ENCODE data around the gene CDH4. TPM values are rescaled to one million over a fixed set of nuclear protein-coding genes. Genes with fewer than 3 reads are reported as not detected.

Gene CDH4
- total and polyA plus RNA-seq, 2 of the 4 experiments (the other 2 are of a cell fraction), result 1.6 to 3.5 TPM

DNA sequence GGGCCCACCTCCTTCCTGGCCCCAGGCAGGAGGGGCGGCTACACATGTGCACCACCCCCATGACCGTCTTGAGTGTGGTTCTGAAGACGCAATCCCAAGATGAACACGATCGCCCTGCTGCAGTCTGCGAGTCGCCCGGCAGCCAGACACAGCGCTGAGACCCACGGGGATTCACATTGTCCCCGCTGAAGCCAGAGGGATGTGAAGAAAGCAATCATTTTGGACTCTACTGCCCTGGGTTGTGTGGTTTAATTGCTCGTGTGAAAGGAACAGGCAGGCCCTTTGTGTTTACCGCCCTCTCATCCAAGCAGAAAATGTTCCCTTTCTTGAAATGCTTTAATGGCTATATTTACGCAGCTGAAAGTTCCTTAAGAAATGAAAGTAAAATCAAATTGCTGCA is 534.2 kb downstream of the CDH4 start:
- H3K14ac ChIP-seq (replicated peaks; ENCODE audit: low read depth, low read length), result no peak overlapping the region
- H3K36me3 ChIP-seq (ENCODE audit: control insufficient read depth, insufficient read depth, low read length), result no peaks in the 10 kb centered on the region
- TF ChIP-seq RFX5 (IDR thresholded peaks at IDR 0.05; ENCODE audit: low read depth, low read length) (no peak), POLR2A (IDR thresholded peaks at IDR 0.05; ENCODE audit: low read depth, low read length) (no peak), FOS (IDR thresholded peaks at IDR 0.05; ENCODE audit: low read depth, low read length) (no peak), CTCF (conservative IDR thresholded peaks at IDR 0.05; ENCODE audit: low read depth, low read length) (no peak), USF2 (IDR thresholded peaks at IDR 0.05; ENCODE audit: low read depth, low read length) (no peak), RAD21 (IDR thresholded peaks at IDR 0.05; ENCODE audit: low read length) (no peak), BHLHE40 (IDR thresholded peaks at IDR 0.05; ENCODE audit: low read depth, low read length) (no peak), MAZ (IDR thresholded peaks at IDR 0.05; ENCODE audit: borderline replicate concordance, low read depth, low read length) (no peak), NFE2L2 (IDR thresholded peaks at IDR 0.05; ENCODE audit: low read depth, low read length) (no peak), CHD1 (IDR thresholded peaks at IDR 0.05; ENCODE audit: low read depth, low read length) (no peak), SMC3 (IDR thresholded peaks at IDR 0.05; ENCODE audit: low read depth, low read length) (no peak)
- no peak overlapping the region for H2BK5ac ChIP-seq (ENCODE audit: low read depth, low read length, poor library complexity, severe bottlenecking)
- DNase-seq (no peak), ATAC-seq (ENCODE audit: low read depth) (no peak)
- in situ Hi-C loops (cut with MboI; ENCODE audit: low sequenced_read_pairs), result no loop called here
- POLR2A ChIA-PET (ENCODE audit: unreplicated experiment), result no interaction called here
- no peak overlapping the region for H3K23ac ChIP-seq (ENCODE audit: low read depth, low read length)
- no CpG with 5 or more reads among the region's 14 CpGs for WGBS, 2 experiments (ENCODE audit: extremely low coverage in 2 of 2, insufficient read length in 1 of 2)
- no peaks in the 10 kb centered on the region for H3K79me1 ChIP-seq (ENCODE audit: low read depth in 1 of 2, low read length in 2 of 2)
- H2BK20ac ChIP-seq (ENCODE audit: low read depth, low read length), result no peak overlapping the region
- no peaks in the 10 kb centered on the region; the same call in 1 of the 2 replicates for H3K9me3 ChIP-seq (ENCODE audit: control insufficient read depth, insufficient read depth, low read length)
- no peak overlapping the region for H4K8ac ChIP-seq (ENCODE audit: low read depth in 2 of 2, low read length in 2 of 2)
- no peaks in the 10 kb centered on the region for H3K9me1 ChIP-seq (ENCODE audit: insufficient read depth, low read length)
- no peak overlapping the region for H3K27ac ChIP-seq (ENCODE audit: insufficient read depth, low read length)
- no peaks in the 10 kb centered on the region for H3K27me3 ChIP-seq (ENCODE audit: control insufficient read depth, insufficient read depth, low read length)
- H3K4ac ChIP-seq (ENCODE audit: low read depth, low read length), result no peak overlapping the region
- H3K18ac ChIP-seq (ENCODE audit: low read depth, low read length), result no peak overlapping the region
- H3K9ac ChIP-seq (ENCODE audit: low read depth, low read length), result no peak overlapping the region
- no peaks in the 10 kb centered on the region for H4K20me1 ChIP-seq (ENCODE audit: insufficient read depth, low read length)
- dilution Hi-C loops (cut with HindIII; ENCODE audit: low sequenced_read_pairs, unreplicated experiment), result no loop called here
- CTCF ChIA-PET, result no interaction called here
- no peak overlapping the region for H3K4me2 ChIP-seq (ENCODE audit: low read depth, low read length)
- H2AK9ac ChIP-seq (replicated peaks; ENCODE audit: low read depth, low read length, poor library complexity), result no peak overlapping the region
- H2BK15ac ChIP-seq (ENCODE audit: low read depth, low read length), result no peak overlapping the region
- no peak overlapping the region for H3K56ac ChIP-seq (ENCODE audit: extremely low read depth, insufficient read depth, low read length)
- H2BK120ac ChIP-seq (ENCODE audit: low read depth, low read length), result no peak overlapping the region
- no peak overlapping the region for H4K5ac ChIP-seq (ENCODE audit: low read depth, low read length)
- H3K4me1 ChIP-seq (ENCODE audit: control insufficient read depth, insufficient read depth, low read length), result no peaks in the 10 kb centered on the region
- intact Hi-C loops (cut with micrococcal nuclease), result no loop called here
- H4K91ac ChIP-seq (ENCODE audit: insufficient read depth, low read depth, low read length), result no peak overlapping the region
- no peak overlapping the region for H3K4me3 ChIP-seq (ENCODE audit: insufficient read depth, low read depth, low read length)
- no peak overlapping the region for H2AFZ ChIP-seq (replicated peaks; ENCODE audit: low read length, poor library complexity)
- H2AK5ac ChIP-seq (ENCODE audit: low read depth, low read length), result no peak overlapping the region
- no TSS peak for BruUV-seq (replicated peaks)

Measured in IMR-90 (cell line).